Neural cell (in vitro differentiated cells): Measurements from ENCODE around the gene RBM38. TPM values are rescaled to one million over a fixed set of nuclear protein-coding genes. Genes with fewer than 3 reads are reported as not detected.

Experiments
- H2AFZ ChIP-seq: fragments of 200-600, 300-800 bp; sonication (generic), shearing (Covaris generic); 2 replicates; pipeline ENCODE4 v1.6.0; 2014; ENCODE audit warnings: low read depth, mild to moderate bottlenecking, antibody characterized with exemption, low read length, moderate library complexity
- H3F3A ChIP-seq: fragments of 200-600 bp; shearing (Covaris generic); 2 replicates; pipeline ENCODE4 v1.6.1; 2016; ENCODE audit warnings: mild to moderate bottlenecking, moderate library complexity, mixed read lengths, antibody characterized with exemption, low read length; ENCODE audit not compliant: insufficient read depth, poor library complexity, severe bottlenecking
- H3K27ac ChIP-seq: fragments of 200-600, 300-800 bp; sonication (generic), shearing (Covaris generic); 2 replicates; pipeline ENCODE4 v1.5.1; 2014; ENCODE audit warnings: mild to moderate bottlenecking, low read length, moderate library complexity
- H3K27me3 ChIP-seq: fragments of 300-800, 200-600 bp; sonication (generic), shearing (Covaris generic); 2 replicates; pipeline ENCODE4 v1.6.0; 2014; ENCODE audit warnings: mild to moderate bottlenecking, low read depth, low read length, moderate library complexity; ENCODE audit not compliant: insufficient read depth
- H3K36me3 ChIP-seq: fragments of 300-800, 200-600 bp; sonication (generic), shearing (Covaris generic); 2 replicates; pipeline ENCODE4 v1.5.1; 2014; ENCODE audit warnings: mild to moderate bottlenecking, antibody characterized with exemption, low read length, moderate library complexity; ENCODE audit not compliant: insufficient read depth
- H3K4me2 ChIP-seq: fragments of 300-800, 200-600 bp; sonication (generic), shearing (Covaris generic); 2 replicates; pipeline ENCODE4 v1.6.0; 2014; ENCODE audit warnings: mild to moderate bottlenecking, low read length
- H3K4me3 ChIP-seq: fragments of 300-800, 200-600 bp; sonication (generic), shearing (Covaris generic); 2 replicates; pipeline ENCODE4 v1.5.1; 2014; ENCODE audit warnings: mild to moderate bottlenecking, low read length, moderate library complexity
- H3K79me2 ChIP-seq: fragments of 200-600 bp; shearing (Covaris generic); replicated peaks from 2 replicates; pipeline ENCODE4 v1.6.0; 2014; ENCODE audit warnings: mild to moderate bottlenecking, low read length, moderate library complexity; ENCODE audit not compliant: insufficient read depth
- H3K9ac ChIP-seq: fragments of 300-800, 200-600 bp; sonication (generic), shearing (Covaris generic); 2 replicates; pipeline ENCODE4 v1.6.1; 2016; ENCODE audit warnings: mild to moderate bottlenecking, low read length, mixed read lengths
- H3K9me2 ChIP-seq: fragments of 200-600 bp; shearing (Covaris generic); 2 replicates; pipeline ENCODE4 v1.6.1; 2016; ENCODE audit warnings: mild to moderate bottlenecking, low read length, mixed read lengths; ENCODE audit not compliant: insufficient read depth
- H3K9me3 ChIP-seq: fragments of 200-600, 300-800 bp; sonication (generic), shearing (Covaris generic); 2 replicates; pipeline ENCODE4 v1.6.1; 2016; ENCODE audit warnings: mild to moderate bottlenecking, mixed run types, low read length, moderate library complexity, mixed read lengths
- H4K20me1 ChIP-seq: fragments of 200-600 bp; shearing (Covaris generic); 2 replicates; pipeline ENCODE4 v1.6.1; 2016; ENCODE audit warnings: mild to moderate bottlenecking, mixed run types; ENCODE audit not compliant: insufficient read depth
- EP300 ChIP-seq: fragments of 450-650 bp; conservative IDR thresholded peaks from 2 replicates; pipeline ENCODE4 v1.6.1; 2014; ENCODE audit warnings: antibody characterized with exemption, mild to moderate bottlenecking, moderate library complexity; ENCODE audit not compliant: poor library complexity, severe bottlenecking
- EZH2 ChIP-seq: fragments of 200-600, 300-800 bp; shearing (Covaris generic), sonication (generic); IDR thresholded peaks from 2 replicates; pipeline ENCODE4 v1.6.1; 2014; ENCODE audit warnings: antibody characterized with exemption, low read length, borderline replicate concordance, mild to moderate bottlenecking; ENCODE audit not compliant: insufficient read depth, poor library complexity, severe bottlenecking
- MXI1 ChIP-seq: fragments of 450-650 bp; conservative IDR thresholded peaks from 2 replicates; pipeline ENCODE4 v1.6.1; 2014; ENCODE audit warnings: antibody characterized with exemption, mild to moderate bottlenecking; ENCODE audit not compliant: poor library complexity, severe bottlenecking
- POLR2AphosphoS5 ChIP-seq: IDR thresholded peaks from 2 replicates; pipeline ENCODE4 v1.6.1; 2012
- RAD21 ChIP-seq: fragments of 450-650 bp; conservative IDR thresholded peaks from 2 replicates; pipeline ENCODE4 v1.6.1; 2014; ENCODE audit warnings: antibody characterized with exemption, mild to moderate bottlenecking, moderate library complexity
- SMC3 ChIP-seq: fragments of 450-650 bp; conservative IDR thresholded peaks from 2 replicates; pipeline ENCODE4 v1.6.1; 2014; ENCODE audit warnings: antibody characterized with exemption, mild to moderate bottlenecking, moderate library complexity; ENCODE audit not compliant: poor library complexity
- TAF1 ChIP-seq: IDR thresholded peaks from 2 replicates; pipeline ENCODE4 v1.6.1; 2012; ENCODE audit warnings: low read depth
- polyA plus RNA-seq: library from polyadenylated mRNA; depleted of rRNA; stranded (reverse); fragments of >200 nt; gene quantifications from 2 replicates; pipeline ENCODE4 v1.2.3, GENCODE V29; 2014
- TF ChIP-seq, protein P1 (sequence below): IDR thresholded peaks from 2 replicates; pipeline ENCODE4 v1.6.1; 2012; ENCODE audit warnings: borderline replicate concordance
- TF ChIP-seq, protein P2 (sequence below): fragments of 450-650 bp; IDR thresholded peaks from 2 replicates; pipeline ENCODE4 v1.5.1; 2014; ENCODE audit warnings: antibody characterized with exemption, mild to moderate bottlenecking, moderate library complexity; ENCODE audit not compliant: poor library complexity, severe bottlenecking

RBM38 gene
- polyA plus RNA-seq, 1 donor from 2014 or later, result 19.0 TPM

DNA sequence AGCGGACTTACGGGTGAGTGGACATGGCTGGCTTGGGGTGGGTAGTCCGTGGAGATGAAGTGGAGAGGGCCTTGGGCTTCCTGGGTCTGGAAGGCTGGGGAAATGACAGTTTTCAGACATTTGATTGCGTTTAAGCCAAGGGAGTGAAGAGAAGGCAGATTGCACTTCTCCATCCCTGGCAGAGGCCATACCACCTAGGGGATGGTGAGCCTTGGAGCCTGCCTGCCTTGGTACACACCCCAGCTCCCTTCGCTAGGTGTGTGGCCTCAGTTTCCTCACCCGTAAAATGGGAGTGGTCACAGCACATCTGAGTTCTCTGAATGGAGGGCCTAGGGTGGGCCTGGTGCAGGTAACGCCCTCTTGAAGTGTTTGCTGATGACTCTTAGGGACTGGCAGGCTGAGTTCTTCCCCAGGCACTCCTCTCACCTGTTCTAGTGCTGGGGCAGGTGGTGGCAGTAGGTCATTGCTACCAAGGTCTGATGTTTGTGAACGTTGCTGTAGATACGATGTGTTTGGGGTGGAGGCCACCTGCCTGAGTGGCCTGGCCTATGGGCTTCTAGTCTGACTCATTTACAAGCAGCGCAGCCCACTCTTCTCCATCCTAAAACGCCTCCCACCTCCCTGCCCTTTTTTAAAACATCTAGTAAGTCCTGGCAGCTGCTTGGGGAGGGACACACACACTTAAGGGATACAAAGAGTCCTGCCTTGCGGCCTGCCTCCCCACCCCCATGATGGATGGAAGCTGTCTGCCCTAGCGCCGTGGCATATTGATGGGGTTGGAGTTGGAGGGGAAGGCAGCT lies 2.3 kb downstream of the RBM38 start:
- H3K9me2 ChIP-seq, result no peaks in the 10 kb centered on the region
- no peaks in the 10 kb centered on the region for H3K9me3 ChIP-seq
- no peak overlapping the region for H3K4me2 ChIP-seq
- no peak overlapping the region for H3K4me3 ChIP-seq
- no peak for TF ChIP-seq MXI1
- TF ChIP-seq, protein P1, sequence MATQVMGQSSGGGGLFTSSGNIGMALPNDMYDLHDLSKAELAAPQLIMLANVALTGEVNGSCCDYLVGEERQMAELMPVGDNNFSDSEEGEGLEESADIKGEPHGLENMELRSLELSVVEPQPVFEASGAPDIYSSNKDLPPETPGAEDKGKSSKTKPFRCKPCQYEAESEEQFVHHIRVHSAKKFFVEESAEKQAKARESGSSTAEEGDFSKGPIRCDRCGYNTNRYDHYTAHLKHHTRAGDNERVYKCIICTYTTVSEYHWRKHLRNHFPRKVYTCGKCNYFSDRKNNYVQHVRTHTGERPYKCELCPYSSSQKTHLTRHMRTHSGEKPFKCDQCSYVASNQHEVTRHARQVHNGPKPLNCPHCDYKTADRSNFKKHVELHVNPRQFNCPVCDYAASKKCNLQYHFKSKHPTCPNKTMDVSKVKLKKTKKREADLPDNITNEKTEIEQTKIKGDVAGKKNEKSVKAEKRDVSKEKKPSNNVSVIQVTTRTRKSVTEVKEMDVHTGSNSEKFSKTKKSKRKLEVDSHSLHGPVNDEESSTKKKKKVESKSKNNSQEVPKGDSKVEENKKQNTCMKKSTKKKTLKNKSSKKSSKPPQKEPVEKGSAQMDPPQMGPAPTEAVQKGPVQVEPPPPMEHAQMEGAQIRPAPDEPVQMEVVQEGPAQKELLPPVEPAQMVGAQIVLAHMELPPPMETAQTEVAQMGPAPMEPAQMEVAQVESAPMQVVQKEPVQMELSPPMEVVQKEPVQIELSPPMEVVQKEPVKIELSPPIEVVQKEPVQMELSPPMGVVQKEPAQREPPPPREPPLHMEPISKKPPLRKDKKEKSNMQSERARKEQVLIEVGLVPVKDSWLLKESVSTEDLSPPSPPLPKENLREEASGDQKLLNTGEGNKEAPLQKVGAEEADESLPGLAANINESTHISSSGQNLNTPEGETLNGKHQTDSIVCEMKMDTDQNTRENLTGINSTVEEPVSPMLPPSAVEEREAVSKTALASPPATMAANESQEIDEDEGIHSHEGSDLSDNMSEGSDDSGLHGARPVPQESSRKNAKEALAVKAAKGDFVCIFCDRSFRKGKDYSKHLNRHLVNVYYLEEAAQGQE, result no peak
- TF ChIP-seq SMC3, result no peak
- no peak for TF ChIP-seq POLR2AphosphoS5
- no peak for TF ChIP-seq EP300
- TF ChIP-seq RAD21, result no peak
- TF ChIP-seq EZH2, result no peak
- TF ChIP-seq, protein P2, sequence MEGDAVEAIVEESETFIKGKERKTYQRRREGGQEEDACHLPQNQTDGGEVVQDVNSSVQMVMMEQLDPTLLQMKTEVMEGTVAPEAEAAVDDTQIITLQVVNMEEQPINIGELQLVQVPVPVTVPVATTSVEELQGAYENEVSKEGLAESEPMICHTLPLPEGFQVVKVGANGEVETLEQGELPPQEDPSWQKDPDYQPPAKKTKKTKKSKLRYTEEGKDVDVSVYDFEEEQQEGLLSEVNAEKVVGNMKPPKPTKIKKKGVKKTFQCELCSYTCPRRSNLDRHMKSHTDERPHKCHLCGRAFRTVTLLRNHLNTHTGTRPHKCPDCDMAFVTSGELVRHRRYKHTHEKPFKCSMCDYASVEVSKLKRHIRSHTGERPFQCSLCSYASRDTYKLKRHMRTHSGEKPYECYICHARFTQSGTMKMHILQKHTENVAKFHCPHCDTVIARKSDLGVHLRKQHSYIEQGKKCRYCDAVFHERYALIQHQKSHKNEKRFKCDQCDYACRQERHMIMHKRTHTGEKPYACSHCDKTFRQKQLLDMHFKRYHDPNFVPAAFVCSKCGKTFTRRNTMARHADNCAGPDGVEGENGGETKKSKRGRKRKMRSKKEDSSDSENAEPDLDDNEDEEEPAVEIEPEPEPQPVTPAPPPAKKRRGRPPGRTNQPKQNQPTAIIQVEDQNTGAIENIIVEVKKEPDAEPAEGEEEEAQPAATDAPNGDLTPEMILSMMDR, result no peak
- TF ChIP-seq TAF1, result no peak
- H3K9ac ChIP-seq, result no peak overlapping the region
- no peaks in the 10 kb centered on the region for H3K79me2 ChIP-seq
- H3K27ac ChIP-seq, result no peak overlapping the region
- H3K27me3 ChIP-seq, result peaks cover 8% of the 10 kb centered on the region
- H3K36me3 ChIP-seq, result no peaks in the 10 kb centered on the region
- H2AFZ ChIP-seq, result no peak overlapping the region
- H3F3A ChIP-seq, result no peaks in the 10 kb centered on the region
- no peaks in the 10 kb centered on the region for H4K20me1 ChIP-seq

DNA sequence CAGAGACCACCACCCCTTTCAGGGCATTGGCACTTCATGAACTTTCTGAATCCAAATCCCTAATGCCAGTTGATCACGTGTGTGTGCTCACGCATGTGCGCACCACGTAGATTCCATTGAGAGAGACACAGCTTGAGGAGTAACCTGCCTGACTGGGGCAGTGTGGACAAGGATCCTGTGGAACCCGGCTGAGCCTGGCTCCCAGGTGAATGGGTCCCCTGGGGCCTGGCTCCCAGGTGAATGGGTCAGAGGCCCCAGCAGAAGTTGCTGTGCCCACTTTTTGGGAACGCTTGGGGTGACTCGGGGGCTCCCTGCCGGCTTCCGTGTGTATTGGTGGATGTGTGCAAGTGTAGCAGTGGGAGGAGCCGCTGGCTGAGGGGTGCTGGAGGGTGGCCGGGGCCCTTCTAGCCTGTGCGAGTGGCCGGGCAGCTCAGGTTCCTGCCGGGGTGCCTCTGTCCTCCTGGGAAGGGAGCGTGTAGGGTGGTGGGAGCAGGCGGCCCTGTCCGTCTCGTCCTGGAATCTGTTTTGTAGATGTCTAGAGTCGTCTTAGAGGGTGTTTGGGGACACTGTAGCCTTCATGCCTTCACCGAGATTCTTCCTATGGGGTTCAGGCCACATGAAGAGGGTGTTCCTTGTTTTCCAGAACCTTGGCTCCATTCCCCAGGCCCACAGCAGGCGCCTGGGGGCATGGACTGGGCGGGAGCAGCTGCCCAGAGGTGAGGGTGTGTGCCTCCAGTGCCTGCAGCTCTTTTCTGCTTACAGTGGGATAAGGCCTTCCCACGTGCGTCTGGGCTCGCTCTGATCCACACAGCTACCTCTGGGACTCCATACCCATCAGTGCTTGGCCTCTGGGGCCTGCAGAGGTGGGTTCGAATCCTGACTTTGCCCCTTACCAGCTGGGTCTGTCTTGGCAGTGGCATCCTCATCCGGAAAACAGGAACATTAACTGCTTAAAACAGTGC lies 3.2 kb downstream of the RBM38 start:
- no peaks in the 10 kb centered on the region for H3K9me3 ChIP-seq
- H3K4me3 ChIP-seq, result no peak overlapping the region
- peaks cover 8% of the 10 kb centered on the region for H3K27me3 ChIP-seq
- H4K20me1 ChIP-seq, result no peaks in the 10 kb centered on the region
- no peaks in the 10 kb centered on the region for H3K9me2 ChIP-seq
- no peak for TF ChIP-seq SMC3
- no peak for TF ChIP-seq EZH2
- no peak for TF ChIP-seq EP300
- no peak for TF ChIP-seq TAF1
- TF ChIP-seq MXI1, result no peak
- TF ChIP-seq, protein P1, result no peak
- TF ChIP-seq POLR2AphosphoS5, result no peak
- TF ChIP-seq RAD21, result no peak
- H2AFZ ChIP-seq, result no peak overlapping the region
- H3K27ac ChIP-seq, result no peak overlapping the region
- no peak overlapping the region for H3K9ac ChIP-seq
- no peaks in the 10 kb centered on the region for H3F3A ChIP-seq
- H3K36me3 ChIP-seq, result no peaks in the 10 kb centered on the region
- no peaks in the 10 kb centered on the region for H3K79me2 ChIP-seq
- H3K4me2 ChIP-seq, result no peak overlapping the region
